HG03039 (cell line): ENCODE results near the gene SDCBP2.
"Not testable (repeated sequence)": the region's sequence is repeated elsewhere in the genome, so short reads cannot be mapped to it uniquely, and the experiment has no call there.

Source experiments
- ATAC-seq: cut with Tn5 transposase; IDR thresholded peaks from one replicate; pipeline ENCODE4 v1.9.1; 2021; ENCODE audit warnings: mild to moderate bottlenecking, moderate library complexity; ENCODE audit not compliant: unreplicated experiment

Gene SDCBP2

GRCh38 chr20:1360094-1360846 lies 31.3 kb upstream of the SDCBP2 start:
- ATAC-seq, result no peak

- ATAC-seq, result no peak
Measured at GRCh38 chr20:1357921-1358671, 29.2 kb upstream of the SDCBP2 start.

GRCh38 chr20:1353956-1354355 lies 25.0 kb upstream of the SDCBP2 start:
- no peak for ATAC-seq

- ATAC-seq, result no peak
Measured at GRCh38 chr20:1346315-1346969, 17.5 kb upstream of the SDCBP2 start.

- ATAC-seq, result no peak
Measured at GRCh38 chr20:1345756-1346093, 16.8 kb upstream of the SDCBP2 start.

GRCh38 chr20:1345030-1345755 lies 16.3 kb upstream of the SDCBP2 start:
- no peak for ATAC-seq

- ATAC-seq, result not testable (repeated sequence)
Measured at GRCh38 chr20:1343446-1344124, 14.6 kb upstream of the SDCBP2 start.

GRCh38 chr20:1341561-1342265 lies 12.8 kb upstream of the SDCBP2 start:
- ATAC-seq, result no peak

- no peak for ATAC-seq
Measured at GRCh38 chr20:1338801-1339200, 9.9 kb upstream of the SDCBP2 start.

- ATAC-seq, result no peak
Measured at GRCh38 chr20:1338096-1338495, 9.2 kb upstream of the SDCBP2 start.

GRCh38 chr20:1337441-1337840 lies 8.5 kb upstream of the SDCBP2 start:
- no peak for ATAC-seq

GRCh38 chr20:1336699-1337367 lies 7.9 kb upstream of the SDCBP2 start:
- no peak for ATAC-seq

- ATAC-seq, result no peak
Measured at GRCh38 chr20:1335961-1336698, 7.2 kb upstream of the SDCBP2 start.

- ATAC-seq, result no peak
Measured at GRCh38 chr20:1334761-1335160, 5.8 kb upstream of the SDCBP2 start.

- no peak for ATAC-seq
Measured at GRCh38 chr20:1334370-1334731, 5.4 kb upstream of the SDCBP2 start.

GRCh38 chr20:1333462-1334369 lies 4.8 kb upstream of the SDCBP2 start:
- no peak for ATAC-seq

- ATAC-seq, result no peak
Measured at GRCh38 chr20:1332749-1333300, 3.9 kb upstream of the SDCBP2 start.
